MCF 10A (cell line): ENCODE measurements around the gene ADAD2. TPM values are rescaled to one million over a fixed set of nuclear protein-coding genes. Genes with fewer than 3 reads are reported as not detected.

Experiments used
- BruUV-seq: library from RNA; stranded (reverse); fragments of 400-500 nt; replicated peaks from 2 replicates; lab custom pipeline; 2021; lab: Mats Ljungman, UMichigan
- CTCF ChIA-PET: fragments of 300-600 bp; sonication (Branson Sonifier 250); formaldehyde crosslinking; extraction: SDS; loops from one replicate; lab custom pipeline; 2021; ENCODE audit warnings: antibody characterized with exemption, inconsistent platforms; lab: Yijun Ruan, JAX
- POLR2A ChIA-PET: fragments of 300-600, 350-650 bp; sonication (Branson Sonifier 250); formaldehyde crosslinking; extraction: SDS; loops from one replicate; lab custom pipeline; 2020; ENCODE audit warnings: antibody characterized with exemption, inconsistent platforms; lab: Yijun Ruan, JAX
- DNase-seq: peaks from one replicate; pipeline ENCODE4 v3.0.0-alpha.2; 2018; ENCODE audit not compliant: unreplicated experiment
- H3K27ac Mint-ChIP-seq: one replicate; pipeline ENCODE4 v1.8.0; 2022; ENCODE audit warnings: mild to moderate bottlenecking, low read depth, mixed read lengths; ENCODE audit not compliant: unreplicated experiment
- H3K27me3 Mint-ChIP-seq: one replicate; pipeline ENCODE4 v1.8.0; 2022; ENCODE audit warnings: mixed read lengths; ENCODE audit not compliant: insufficient read depth, unreplicated experiment
- H3K36me3 Mint-ChIP-seq: one replicate; pipeline ENCODE4 v1.8.0; 2022; ENCODE audit warnings: mild to moderate bottlenecking, moderate library complexity, mixed read lengths; ENCODE audit not compliant: insufficient read depth, unreplicated experiment
- H3K4me1 Mint-ChIP-seq: one replicate; pipeline ENCODE4 v1.8.0; 2022; ENCODE audit warnings: mixed read lengths; ENCODE audit not compliant: insufficient read depth, unreplicated experiment
- H3K4me3 Mint-ChIP-seq: one replicate; pipeline ENCODE4 v1.8.0; 2022; ENCODE audit warnings: mild to moderate bottlenecking, moderate library complexity, mixed read lengths; ENCODE audit not compliant: unreplicated experiment
- H3K9me3 Mint-ChIP-seq: one replicate; pipeline ENCODE4 v1.8.0; 2022; ENCODE audit warnings: mixed read lengths; ENCODE audit not compliant: unreplicated experiment
- CTCF ChIP-seq: fragments of 200-600 bp; IDR thresholded peaks from one replicate; pipeline ENCODE4 v1.8.0; 2022; ENCODE audit warnings: antibody characterized with exemption, mild to moderate bottlenecking; ENCODE audit not compliant: unreplicated experiment
- intact Hi-C: fragments of 100-400 bp; cut with micrococcal nuclease; formaldehyde crosslinking; loops from 2 replicates; pipeline ENCODE4 v1.14.1; 2022
- total RNA-seq: library from RNA; stranded (reverse); gene quantifications from 2 replicates; pipeline ENCODE4 v1.2.3, GENCODE V29; 2022

ADAD2 gene
- total RNA-seq, 1 experiment from 2014 or later = not detected

DNA sequence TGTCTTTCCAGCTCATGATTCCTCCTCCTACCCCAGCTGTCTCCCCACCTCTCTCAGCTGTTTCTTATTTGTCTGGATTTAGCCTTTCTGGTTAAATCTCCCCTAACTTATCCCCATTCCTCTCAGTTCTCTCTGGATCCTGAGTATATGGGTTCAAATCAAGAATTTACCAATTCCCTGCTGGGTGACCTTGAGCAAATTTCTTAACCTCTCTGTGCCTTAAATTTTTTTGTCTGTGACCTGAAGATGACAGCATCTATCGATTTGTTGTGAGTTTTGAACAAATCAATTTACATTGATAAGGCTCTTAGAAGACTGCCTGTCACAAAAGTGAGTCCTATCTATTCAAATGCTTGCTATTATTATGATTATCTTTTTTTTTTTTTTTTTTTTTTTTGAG lies 50.8 kb downstream of the ADAD2 start:
- POLR2A ChIA-PET = no interaction called here
- CTCF ChIA-PET = interaction anchor here (0.6 to 0.7 kb wide), 4 partner anchors 17 to 249 kb away, joined by 3 read pairs; no protein-coding TSS in a partner anchor
- no peaks in the 10 kb centered on the region for H3K36me3 Mint-ChIP-seq

DNA sequence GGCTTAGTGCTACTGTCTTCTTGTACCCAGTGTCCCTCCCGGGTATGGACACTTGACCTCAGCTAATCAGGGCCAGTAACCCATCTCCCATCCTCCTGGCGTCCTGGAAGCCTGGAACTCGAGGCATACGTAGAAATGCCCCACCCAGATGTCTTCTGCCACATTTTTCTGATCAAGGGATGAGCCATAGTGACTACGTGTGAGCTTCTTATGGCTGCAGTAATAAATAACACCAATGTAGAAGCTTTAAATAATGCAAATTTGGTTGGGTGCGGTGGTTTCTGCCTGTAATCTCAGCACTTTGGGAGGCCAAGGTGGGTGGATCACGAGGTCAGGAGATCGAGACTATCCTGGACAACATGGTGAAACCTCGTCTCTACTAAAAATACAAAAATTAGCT lies 51.9 kb downstream of the ADAD2 start:
- CTCF ChIA-PET = interaction anchor here (0.8 kb wide), 1 partner anchor 13 kb away, joined by 3 read pairs; no protein-coding TSS in a partner anchor
- DNase-seq = no peak
- POLR2A ChIA-PET = interaction anchor here (0.7 kb wide), 1 partner anchor 124 kb away, joined by 3 read pairs; no protein-coding TSS in a partner anchor
- Mint-ChIP-seq H3K27me3 (peaks cover 49% of the 10 kb centered on the region), H3K4me3 (no peak overlapping the region), H3K36me3 (no peaks in the 10 kb centered on the region), H3K27ac (no peak overlapping the region), H3K9me3 (no peaks in the 10 kb centered on the region), H3K4me1 (no peaks in the 10 kb centered on the region)
- TF ChIP-seq CTCF = no peak
- BruUV-seq = no TSS peak
- intact Hi-C loops = no loop called here

More for the DNA sequence above, 50.8 kb downstream of the ADAD2 start:
- no peak for TF ChIP-seq CTCF
- no peak for DNase-seq
- Mint-ChIP-seq H3K9me3 (no peaks in the 10 kb centered on the region), H3K4me3 (no peak overlapping the region), H3K27ac (no peak overlapping the region), H3K27me3 (peaks cover 49% of the 10 kb centered on the region), H3K4me1 (no peaks in the 10 kb centered on the region)
- intact Hi-C loops = no loop called here
- BruUV-seq = no TSS peak

GRCh38 chr16:84243732-84244131 lies 52.8 kb downstream of the ADAD2 start:
- no peak for TF ChIP-seq CTCF
- Mint-ChIP-seq H3K27me3 (peaks cover 47% of the 10 kb centered on the region), H3K27ac (no peak overlapping the region), H3K4me3 (no peak overlapping the region), H3K9me3 (no peaks in the 10 kb centered on the region), H3K36me3 (no peaks in the 10 kb centered on the region), H3K4me1 (no peaks in the 10 kb centered on the region)
- DNase-seq = no peak
- POLR2A ChIA-PET = no interaction called here
- CTCF ChIA-PET = no interaction called here
- BruUV-seq = no TSS peak
- intact Hi-C loops = no loop called here

GRCh38 chr16:84244728-84245127 lies 53.8 kb downstream of the ADAD2 start:
- Mint-ChIP-seq H3K27me3 (peaks cover 46% of the 10 kb centered on the region), H3K36me3 (no peaks in the 10 kb centered on the region), H3K9me3 (no peaks in the 10 kb centered on the region), H3K4me3 (no peak overlapping the region), H3K27ac (no peak overlapping the region), H3K4me1 (no peaks in the 10 kb centered on the region)
- no peak for DNase-seq
- no peak for TF ChIP-seq CTCF
- CTCF ChIA-PET = interaction anchor here (1.1 kb wide), 1 partner anchor 9 kb away, joined by 3 read pairs; no protein-coding TSS in a partner anchor
- no TSS peak for BruUV-seq
- intact Hi-C loops = no loop called here
- POLR2A ChIA-PET = no interaction called here
